BJ (cell line): ENCODE measurements around the gene MLPH. TPM values are rescaled to one million over a fixed set of nuclear protein-coding genes. Genes with fewer than 3 reads are reported as not detected.

Source experiments
- CTCF ChIA-PET: fragments of 350-600 bp; formaldehyde crosslinking; extraction: SDS; loops from one replicate; lab custom pipeline; 2021; ENCODE audit warnings: antibody characterized with exemption, inconsistent platforms; lab: Yijun Ruan, JAX
- POLR2A ChIA-PET: fragments of 300-600 bp; sonication (Branson Sonifier 250); formaldehyde crosslinking; extraction: SDS; loops from one replicate; lab custom pipeline; 2021; ENCODE audit warnings: antibody characterized with exemption; lab: Charles Lee
- DNase-seq: peaks from one replicate; pipeline ENCODE4 v3.0.0-alpha.2; 2011; ENCODE audit warnings: low read depth
- H3K27me3 ChIP-seq: 2 replicates; pipeline ENCODE4 v1.6.0; 2011; ENCODE audit warnings: low read length; ENCODE audit not compliant: control insufficient read depth, insufficient read depth
- H3K36me3 ChIP-seq: 2 replicates; pipeline ENCODE4 v1.5.1; 2011; ENCODE audit warnings: low read length; ENCODE audit not compliant: control insufficient read depth, insufficient read depth
- H3K4me3 ChIP-seq: 2 replicates; pipeline ENCODE4 v1.5.1; 2011; ENCODE audit warnings: low read depth, mild to moderate bottlenecking, control low read depth, low read length
- polyA plus RNA-seq: library from polyadenylated mRNA; depleted of rRNA; stranded (reverse); fragments of >200 nt; gene quantifications from 2 replicates; pipeline ENCODE4 v1.2.3, GENCODE V29; 2011
- TF ChIP-seq, protein P1 (sequence below): IDR thresholded peaks from 2 replicates; pipeline ENCODE4 v1.5.1; 2011; ENCODE audit warnings: low read depth, mild to moderate bottlenecking, control low read depth, inconsistent platforms, low read length, moderate library complexity; ENCODE audit not compliant: insufficient read depth

Gene MLPH
- polyA plus RNA-seq, 1 experiment = 18.5 TPM

DNA sequence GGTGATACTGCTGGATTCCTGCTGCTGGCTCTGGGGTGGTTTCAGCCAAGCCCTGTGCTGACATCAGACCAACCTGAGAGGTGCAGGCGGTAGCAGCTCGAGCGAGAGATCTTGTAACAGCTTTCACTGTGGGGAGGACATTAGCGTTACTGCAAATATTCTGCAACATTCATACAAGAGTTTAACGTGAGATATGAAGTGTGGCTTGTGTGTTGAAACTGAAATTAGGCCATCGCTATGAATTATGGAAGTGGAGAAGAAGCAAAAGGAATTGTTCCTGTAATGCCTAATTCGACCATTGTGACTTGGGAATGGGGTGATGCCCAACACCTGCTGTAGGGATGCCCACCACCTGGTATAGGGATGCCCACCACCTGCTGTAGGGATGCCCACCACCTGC lies 6.5 kb upstream of the MLPH start:
- TF ChIP-seq, protein P1, sequence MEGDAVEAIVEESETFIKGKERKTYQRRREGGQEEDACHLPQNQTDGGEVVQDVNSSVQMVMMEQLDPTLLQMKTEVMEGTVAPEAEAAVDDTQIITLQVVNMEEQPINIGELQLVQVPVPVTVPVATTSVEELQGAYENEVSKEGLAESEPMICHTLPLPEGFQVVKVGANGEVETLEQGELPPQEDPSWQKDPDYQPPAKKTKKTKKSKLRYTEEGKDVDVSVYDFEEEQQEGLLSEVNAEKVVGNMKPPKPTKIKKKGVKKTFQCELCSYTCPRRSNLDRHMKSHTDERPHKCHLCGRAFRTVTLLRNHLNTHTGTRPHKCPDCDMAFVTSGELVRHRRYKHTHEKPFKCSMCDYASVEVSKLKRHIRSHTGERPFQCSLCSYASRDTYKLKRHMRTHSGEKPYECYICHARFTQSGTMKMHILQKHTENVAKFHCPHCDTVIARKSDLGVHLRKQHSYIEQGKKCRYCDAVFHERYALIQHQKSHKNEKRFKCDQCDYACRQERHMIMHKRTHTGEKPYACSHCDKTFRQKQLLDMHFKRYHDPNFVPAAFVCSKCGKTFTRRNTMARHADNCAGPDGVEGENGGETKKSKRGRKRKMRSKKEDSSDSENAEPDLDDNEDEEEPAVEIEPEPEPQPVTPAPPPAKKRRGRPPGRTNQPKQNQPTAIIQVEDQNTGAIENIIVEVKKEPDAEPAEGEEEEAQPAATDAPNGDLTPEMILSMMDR = no peak
- Histone ChIP-seq H3K27me3 (no peaks in the 10 kb centered on the region), H3K4me3 (no peak overlapping the region), H3K36me3 (no peaks in the 10 kb centered on the region)
- POLR2A ChIA-PET = no interaction called here
- DNase-seq = no peak
- CTCF ChIA-PET = interaction anchor here (2.4 kb wide), 1 partner anchor 59 kb away, joined by 8 read pairs; no protein-coding TSS in a partner anchor

DNA sequence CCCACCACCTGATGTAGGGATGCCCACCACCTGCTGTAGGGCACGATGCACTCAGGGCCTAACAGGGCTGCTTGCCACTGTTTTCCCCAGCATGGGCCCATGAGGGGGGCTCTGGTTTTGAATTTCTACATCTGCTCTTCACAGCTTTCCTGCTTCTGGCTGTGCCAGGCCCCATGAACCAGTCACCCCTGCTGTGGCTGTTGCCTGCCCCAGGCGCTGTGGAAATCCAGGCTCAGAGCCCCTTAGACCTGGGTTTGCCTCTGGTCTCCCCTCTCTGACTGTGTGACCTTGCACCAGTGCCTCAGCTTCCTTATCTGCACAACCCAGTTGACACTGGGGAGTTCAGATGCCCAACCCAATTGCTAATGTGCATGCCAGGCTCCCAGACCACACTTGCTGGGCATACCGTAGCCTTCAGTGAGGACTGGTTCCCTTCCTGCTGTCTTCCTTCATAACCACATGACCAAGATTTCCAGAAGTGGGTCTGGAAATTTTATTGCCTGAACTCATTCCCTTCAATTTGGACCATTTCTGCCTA lies 6.0 kb upstream of the MLPH start:
- TF ChIP-seq, protein P1 = no peak
- POLR2A ChIA-PET = no interaction called here
- no peak overlapping the region for H3K4me3 ChIP-seq
- CTCF ChIA-PET = interaction anchor here (0.7 to 3.8 kb wide), 5 partner anchors 10 to 310 kb away, joined by 3 to 17 read pairs (median 8); no protein-coding TSS in a partner anchor
- no peak for DNase-seq
- no peaks in the 10 kb centered on the region for H3K27me3 ChIP-seq
- H3K36me3 ChIP-seq = no peaks in the 10 kb centered on the region

DNA sequence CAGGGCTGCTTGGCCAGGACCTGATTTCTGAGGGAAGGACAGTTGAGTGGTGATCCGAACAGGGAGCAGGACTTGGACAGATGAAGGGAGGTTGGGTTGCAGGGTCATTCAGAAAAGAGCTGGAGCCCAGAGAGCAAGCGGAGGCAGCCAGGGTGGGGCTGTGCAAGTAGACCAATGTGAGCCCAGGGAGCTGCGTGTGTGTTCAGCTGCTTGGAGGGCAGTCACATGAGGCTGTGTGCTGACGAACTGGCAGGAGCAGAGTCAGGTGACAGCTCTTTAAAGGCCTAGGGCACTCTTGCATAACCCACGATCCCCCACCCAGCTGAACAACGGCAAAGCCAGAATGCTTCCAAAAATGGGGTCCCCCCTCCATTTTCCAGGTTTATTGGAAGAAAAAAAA lies 4.6 kb upstream of the MLPH start:
- TF ChIP-seq, protein P1 = no peak
- POLR2A ChIA-PET = no interaction called here
- no peaks in the 10 kb centered on the region for H3K36me3 ChIP-seq
- no peaks in the 10 kb centered on the region for H3K27me3 ChIP-seq
- no peak overlapping the region for H3K4me3 ChIP-seq
- no peak for DNase-seq
- CTCF ChIA-PET = interaction anchor here (2.3 to 3.8 kb wide), 4 partner anchors 12 to 90 kb away, joined by 8 to 17 read pairs (median 10); no protein-coding TSS in a partner anchor

DNA sequence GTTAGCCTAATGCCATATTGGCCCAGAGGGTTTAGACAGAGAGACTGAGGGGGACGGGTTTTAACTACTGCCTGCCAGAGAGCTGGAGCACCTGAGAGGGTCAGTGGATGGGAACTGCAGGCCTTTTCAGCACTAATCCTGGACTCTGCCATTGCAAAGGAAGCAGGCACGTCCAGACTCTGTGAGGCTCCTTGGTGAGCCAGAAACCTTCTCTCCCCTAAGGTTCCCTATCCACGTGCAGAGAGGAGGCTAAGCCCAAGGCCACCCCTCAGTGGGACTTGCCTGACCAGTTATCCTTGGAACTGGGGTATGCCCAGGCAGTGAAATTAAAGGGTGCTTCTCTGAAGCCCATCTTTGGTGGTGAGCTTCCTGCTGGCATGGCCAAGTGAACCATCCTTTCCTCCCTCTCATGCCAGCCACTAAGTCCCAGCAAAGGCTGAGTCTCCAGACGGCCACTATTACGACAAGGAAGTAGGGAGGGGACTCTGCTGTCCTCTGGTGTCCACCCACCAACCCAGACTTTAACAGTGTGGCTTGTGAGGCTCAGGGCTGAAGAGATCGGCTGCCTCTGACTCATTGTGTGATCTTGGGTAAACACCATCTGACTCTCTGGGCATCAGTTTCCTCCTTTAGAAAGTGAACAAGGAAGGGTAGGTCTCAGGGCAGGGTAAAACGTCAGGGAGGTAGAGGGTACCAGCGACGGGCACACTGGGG lies 3.9 kb upstream of the MLPH start:
- TF ChIP-seq, protein P1 = no peak
- H3K36me3 ChIP-seq = no peaks in the 10 kb centered on the region
- no peaks in the 10 kb centered on the region for H3K27me3 ChIP-seq
- H3K4me3 ChIP-seq = no peak overlapping the region
- DNase-seq = no peak
- CTCF ChIA-PET = interaction anchor here (2.3 to 3.8 kb wide), 4 partner anchors 12 to 89 kb away, joined by 8 to 17 read pairs (median 10); no protein-coding TSS in a partner anchor
- POLR2A ChIA-PET = no interaction called here

DNA sequence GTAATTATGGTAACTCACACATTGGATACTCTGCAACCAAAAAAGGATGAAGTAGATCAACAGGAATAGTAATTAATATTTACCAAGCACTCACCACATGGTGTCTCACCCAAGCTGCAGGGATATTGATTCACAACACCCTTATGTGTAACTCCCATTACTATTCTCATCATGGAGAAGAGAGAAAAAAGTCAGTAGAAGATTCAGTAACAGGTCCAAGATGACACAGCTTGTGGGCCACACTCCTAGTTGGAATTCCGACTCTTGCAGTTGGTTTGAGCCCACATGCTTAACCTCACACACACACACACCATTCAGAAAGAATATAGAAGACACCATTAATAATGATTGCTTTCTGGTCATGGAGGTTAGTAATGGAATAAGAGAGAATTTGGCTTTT lies 1.7 kb upstream of the MLPH start:
- Histone ChIP-seq H3K27me3 (no peaks in the 10 kb centered on the region), H3K36me3 (no peaks in the 10 kb centered on the region), H3K4me3 (no peak overlapping the region)
- CTCF ChIA-PET = interaction anchor here (0.6 to 4.3 kb wide), 4 partner anchors 9 to 64 kb away, joined by 3 to 22 read pairs (median 3); no protein-coding TSS in a partner anchor
- DNase-seq = no peak
- TF ChIP-seq, protein P1 = no peak
- POLR2A ChIA-PET = interaction anchor here (0.6 kb wide), 1 partner anchor 210 kb away, joined by 4 read pairs; no protein-coding TSS in a partner anchor
